Brain pericyte (primary cell): Measurements from ENCODE around the gene KIF7.

Experiments used
- DNase-seq: peaks from one replicate; pipeline ENCODE4 v3.0.0-alpha.2; 2012; ENCODE audit warnings: low read depth, low spot score

KIF7 gene

DNA sequence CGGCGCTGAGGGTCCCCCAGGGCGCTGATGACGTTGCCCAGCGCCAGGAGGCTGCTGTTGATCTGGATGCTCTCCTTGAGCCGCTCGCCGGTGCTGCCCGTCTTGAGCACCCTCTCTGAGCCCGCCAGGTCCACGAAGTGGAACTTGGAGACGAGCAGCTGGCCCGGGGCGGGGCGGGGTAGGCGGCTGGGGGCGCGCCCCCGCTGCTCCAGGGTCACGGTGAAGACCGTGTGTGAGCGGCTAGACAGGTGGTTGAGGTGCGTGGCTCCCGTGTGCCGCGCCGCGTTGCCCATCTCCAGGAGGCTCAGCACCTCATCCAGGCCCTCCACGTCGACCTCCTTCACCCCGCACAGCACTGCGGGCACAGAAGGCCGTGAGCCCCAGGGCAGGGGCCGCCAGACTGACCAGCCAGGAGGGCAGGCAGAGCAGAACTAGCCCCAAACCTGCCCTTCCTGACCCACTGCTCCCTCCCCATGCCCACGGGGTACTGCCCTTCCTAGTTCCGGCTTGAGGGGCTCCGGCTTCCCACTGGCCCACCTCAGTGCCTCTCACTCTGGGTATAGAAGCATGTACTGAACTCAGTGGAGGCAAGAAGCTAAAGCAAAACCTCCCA is 6.1 kb downstream of the KIF7 start:
- DNase-seq: no peak

GRCh38 chr15:89648106-89649012 is 6.9 kb downstream of the KIF7 start:
- DNase-seq: no peak

- DNase-seq: no peak
Observed at GRCh38 chr15:89647191-89647851, 7.9 kb downstream of the KIF7 start.

DNA sequence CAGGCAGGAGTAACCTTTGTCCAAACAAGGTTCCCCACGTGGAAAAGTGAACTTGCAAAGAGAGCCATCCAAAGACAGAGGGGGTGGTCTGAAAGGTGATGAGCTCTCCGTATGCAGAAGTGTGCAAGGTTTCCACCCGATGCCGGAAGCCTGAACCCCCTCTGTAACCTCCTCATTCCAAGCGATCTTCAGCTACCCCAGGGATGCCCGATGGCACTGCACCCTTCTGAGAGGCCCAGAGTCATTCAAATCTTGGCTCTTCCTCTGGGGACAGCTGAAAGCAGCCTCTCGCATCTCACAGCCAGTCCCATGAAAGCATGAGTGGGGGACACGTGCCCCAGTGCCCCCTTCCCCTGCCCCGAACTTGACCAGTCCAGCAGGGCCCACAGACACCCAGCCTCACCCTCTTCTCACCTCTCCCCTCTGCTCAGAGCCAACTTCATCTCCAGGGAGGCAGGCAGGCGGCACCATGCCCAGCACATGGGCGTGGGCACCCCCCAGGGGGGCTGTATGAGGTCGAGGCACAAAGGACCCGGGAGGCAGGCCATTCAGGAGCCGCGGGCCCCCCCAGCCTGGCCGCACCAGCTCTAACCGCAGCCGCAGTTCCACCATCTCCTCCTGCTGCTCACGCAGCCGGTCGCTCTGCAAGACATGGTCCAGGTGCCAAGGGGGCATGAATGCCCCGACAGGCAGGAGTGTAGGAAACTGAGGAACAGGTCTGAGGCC is 8.7 kb downstream of the KIF7 start:
- no peak for DNase-seq

- DNase-seq: no peak
Observed at GRCh38 chr15:89645680-89646079, 9.6 kb downstream of the KIF7 start.

GRCh38 chr15:89642106-89642505 is 13.2 kb downstream of the KIF7 start:
- no peak for DNase-seq

DNA sequence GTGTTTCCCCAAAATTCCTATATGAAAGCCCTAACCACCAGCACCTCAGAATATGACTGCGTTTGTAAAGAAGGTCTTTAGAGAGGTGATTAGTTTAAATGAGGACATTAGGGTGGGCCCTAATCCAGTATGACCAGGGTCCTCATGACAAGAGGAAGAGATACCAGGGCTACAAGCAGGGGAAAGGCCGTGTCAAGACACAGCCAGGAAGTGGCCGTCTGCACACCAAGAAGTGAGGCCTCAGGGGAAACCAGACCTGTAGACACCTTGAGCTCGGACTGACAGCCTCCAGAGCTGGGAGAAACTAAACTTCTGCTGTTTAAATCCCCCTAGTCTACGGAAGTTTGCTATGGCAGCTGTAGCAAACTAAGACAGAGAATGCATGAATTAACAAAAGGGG is 14.2 kb downstream of the KIF7 start:
- no peak for DNase-seq

GRCh38 chr15:89640245-89640644 is 15.0 kb downstream of the KIF7 start:
- DNase-seq: no peak

GRCh38 chr15:89633585-89633984 is 21.7 kb downstream of the KIF7 start:
- no peak for DNase-seq

DNA sequence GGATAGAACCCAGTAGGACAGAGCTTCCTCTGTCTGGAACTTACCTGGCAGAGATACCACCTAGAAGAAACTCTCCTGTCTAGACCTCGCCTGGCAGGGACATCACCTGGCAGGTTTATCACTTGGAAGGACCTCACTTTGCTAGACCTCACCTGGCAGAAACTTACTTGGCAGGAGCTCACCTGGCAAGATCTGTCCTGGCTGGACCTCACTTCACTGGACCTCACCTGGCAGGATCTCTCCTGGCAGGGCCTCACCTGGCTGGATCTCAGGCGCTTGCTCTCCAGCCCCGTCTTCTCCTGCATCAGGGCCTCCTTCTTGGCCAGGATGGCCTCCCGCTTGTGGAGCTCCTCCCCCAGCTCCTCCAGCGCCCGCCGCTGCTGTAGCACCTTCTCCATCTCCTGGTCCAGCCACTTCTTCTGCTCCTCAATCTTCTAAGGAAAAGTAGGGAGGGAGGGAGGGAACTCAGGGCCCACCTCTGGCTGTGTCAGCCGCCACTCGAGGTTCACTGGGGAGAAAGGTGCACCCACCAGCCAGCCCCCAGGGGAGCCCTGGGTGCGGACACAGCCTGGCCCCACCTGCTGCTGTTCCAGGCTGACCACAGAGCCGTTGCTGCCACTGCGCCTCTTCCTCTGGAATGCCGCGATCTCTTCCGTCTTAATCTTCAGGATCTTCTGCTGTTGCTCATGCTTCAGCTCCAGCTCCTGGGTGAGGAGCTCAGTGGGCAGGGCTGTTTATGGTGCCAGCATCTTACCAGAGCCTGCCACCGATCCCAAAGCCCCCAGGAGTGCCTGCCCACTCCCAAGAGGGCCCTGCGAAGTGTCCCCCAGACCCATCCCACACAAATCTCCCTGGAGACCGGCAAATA is 22.5 kb downstream of the KIF7 start:
- DNase-seq: no peak

- DNase-seq: no peak
Observed at GRCh38 chr15:89631902-89632264, 23.4 kb downstream of the KIF7 start.

DNA sequence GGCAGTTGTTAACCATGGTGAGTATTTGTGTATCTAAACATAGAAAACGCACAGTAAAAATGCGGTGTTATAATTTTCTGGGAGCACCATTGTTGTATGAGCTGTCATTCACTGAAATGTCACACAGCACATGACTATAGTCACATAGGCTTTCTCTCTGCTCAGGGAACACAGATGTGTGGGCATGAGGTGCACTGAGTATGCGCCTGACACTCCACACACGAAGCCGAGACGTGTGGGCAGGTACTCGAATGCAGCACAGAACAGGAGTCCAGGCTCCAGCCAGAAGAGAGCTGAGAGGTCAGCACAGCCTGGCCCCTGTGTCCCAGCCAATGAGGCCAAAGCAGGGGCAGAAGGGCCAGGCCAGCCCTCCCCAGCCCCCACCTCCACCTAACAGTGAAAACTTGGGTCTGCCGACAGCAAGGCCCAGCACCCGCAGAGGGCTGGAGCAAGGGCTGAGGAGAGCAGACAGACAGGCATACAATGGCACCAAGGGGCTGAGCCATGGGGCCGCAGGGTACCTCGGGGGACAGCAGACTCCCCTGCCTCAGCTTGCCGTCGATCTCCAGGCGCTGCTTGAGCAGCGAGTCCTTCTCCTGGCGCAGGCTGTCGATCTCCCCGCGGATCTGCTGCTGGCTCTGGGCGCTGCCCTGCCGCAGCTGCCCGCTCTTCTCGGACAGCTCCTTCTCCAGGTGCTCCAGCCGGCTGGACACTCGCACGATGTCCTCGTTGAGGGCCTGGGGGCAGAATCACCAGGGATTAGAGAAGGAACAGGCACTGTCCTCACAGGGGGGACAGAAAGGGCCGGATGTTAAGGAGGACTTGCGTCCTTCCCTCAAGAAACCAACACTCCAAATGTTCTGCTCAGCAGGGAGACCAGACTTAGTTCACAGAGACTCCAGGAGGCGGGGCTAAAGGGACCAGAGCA is 24.0 kb downstream of the KIF7 start:
- no peak for DNase-seq

DNA sequence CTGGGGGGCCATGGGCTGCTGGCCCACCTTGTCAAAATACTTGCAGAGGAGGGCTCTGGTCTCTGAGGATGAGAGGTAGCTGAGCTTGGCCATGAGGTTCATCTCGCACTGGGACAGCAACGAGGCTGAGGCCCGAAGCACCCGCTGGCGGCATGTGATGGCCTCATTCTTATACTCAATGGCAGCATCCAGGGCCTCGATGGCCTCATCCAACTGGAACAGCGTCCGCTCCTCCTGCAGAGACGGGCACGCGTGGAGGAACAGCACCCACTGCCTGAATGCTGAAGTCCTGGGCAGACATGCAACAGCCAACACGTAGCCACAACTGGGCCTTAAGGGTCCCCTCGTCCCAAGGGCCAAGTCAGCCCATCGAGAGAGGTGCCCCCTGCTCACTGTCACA is 25.0 kb downstream of the KIF7 start:
- no peak for DNase-seq

DNA sequence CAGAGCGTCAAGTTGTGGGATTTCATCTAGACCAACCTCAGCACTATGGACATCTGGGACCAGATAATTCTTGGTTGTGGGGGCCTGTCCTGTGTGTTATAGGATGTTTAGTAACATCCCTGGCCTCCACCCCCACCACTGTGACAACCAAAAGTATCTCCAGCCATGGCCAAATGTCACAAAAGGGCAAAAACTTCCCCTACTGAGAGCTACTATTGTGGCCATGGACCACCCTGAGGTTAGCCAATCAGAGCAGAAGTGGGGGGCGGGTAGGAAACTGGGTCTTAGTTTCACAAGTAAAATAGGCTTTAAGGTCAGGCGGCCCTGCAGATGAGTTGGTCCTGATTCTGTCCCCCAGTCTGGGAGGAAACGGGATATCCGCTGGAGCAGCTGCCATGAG is 25.4 kb downstream of the KIF7 start:
- no peak for DNase-seq

GRCh38 chr15:89628806-89629715 is 26.2 kb downstream of the KIF7 start:
- no peak for DNase-seq

DNA sequence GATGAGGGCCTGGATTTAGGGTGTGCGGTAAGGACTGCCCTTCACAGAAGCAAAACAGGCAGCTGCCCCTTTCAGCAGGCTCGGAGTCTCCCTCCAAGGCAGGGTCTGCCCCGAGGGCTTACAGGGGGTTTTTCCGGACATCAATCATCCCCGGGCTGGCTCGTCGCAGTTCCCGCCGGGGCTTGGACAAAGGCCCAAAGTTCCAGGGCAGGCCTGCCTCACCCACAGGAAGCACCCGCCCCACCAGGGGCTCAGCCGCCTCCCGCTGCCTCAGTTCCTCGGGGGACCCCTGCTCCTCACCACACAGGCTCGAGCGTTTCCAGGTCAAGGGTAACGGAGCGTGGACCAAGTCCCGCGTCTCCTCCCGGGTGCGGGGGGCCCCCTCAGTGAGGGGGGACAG is 27.0 kb downstream of the KIF7 start:
- no peak for DNase-seq

DNA sequence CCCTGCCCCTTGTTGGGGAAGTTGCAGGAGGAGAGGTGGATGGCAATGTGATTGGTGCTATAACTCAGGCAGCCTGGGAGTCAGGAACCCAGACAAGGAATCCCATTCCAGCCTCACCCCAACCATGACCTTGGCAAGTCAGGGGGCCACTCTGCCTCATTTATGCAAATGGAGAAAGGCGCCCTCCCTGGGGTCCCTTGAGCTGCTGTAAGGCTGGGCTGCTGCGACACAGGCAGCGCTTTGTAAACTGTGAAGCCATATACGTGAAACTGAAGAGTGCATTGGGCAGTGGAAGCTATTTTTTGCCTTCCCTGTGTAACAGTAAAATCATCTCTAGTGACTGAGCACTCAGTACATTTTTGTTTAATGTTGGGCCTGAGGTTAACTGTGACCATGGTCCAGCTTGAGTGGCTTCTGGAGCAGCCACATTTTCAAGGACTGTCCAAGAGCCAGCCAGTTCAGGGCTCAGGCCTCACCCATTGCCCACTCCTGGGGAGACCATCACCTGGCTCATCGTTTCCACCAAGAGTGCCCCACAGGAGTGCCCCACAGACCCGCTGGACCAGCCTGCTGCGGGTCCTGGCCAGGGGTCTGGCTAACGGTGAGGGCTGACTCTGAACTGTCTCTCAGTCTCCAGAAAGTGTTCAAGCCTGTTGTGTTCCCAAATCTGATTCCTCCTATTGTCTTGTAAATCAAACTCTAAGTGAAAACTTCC is 27.9 kb downstream of the KIF7 start:
- no peak for DNase-seq

DNA sequence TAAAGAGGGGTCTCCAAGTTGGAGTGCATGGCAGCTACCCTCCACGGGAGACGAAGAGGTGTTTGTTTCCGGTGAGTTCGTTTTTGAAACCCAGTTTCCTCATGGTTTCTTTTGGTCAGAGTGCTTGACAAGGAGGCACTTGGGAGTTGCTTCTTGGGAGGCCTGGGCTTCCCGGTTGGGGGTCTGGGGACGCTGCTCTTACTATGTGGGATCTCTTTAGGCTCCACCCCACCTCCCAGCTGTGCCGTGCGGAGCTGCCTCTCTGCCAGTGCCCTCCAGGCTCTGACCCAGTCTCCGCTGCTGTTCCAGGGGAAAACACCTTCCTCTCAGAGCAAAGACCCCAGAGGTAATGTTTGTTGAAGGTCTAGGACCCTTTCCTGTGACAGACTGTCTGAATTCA is 29.6 kb downstream of the KIF7 start:
- no peak for DNase-seq
